HCT116 (cell line): ENCODE results near the gene KRT37. TPM values are rescaled to one million over a fixed set of nuclear protein-coding genes. Genes with fewer than 3 reads are reported as not detected.

Source experiments
- ATAC-seq: fragments of 200-7000 bp; cut with Tn5 transposase; 2 replicates; pipeline ENCODE4 v1.9.1; 2020; ENCODE audit warnings: mild to moderate bottlenecking, moderate library complexity
- BruUV-seq: library from RNA; stranded (reverse); fragments of 400-500 nt; replicated peaks from 2 replicates; lab custom pipeline; 2021; lab: Mats Ljungman, UMichigan
- CTCF ChIA-PET: fragments of 300-600 bp; sonication (Branson Sonifier 250); formaldehyde crosslinking; loops from one replicate; lab custom pipeline; 2021; ENCODE audit warnings: antibody characterized with exemption; lab: Charles Lee
- POLR2A ChIA-PET: fragments of 300-600, 350-600 bp; sonication (Branson Sonifier 250); formaldehyde crosslinking; loops from one replicate; lab custom pipeline; 2021; ENCODE audit warnings: antibody characterized with exemption; lab: Charles Lee
- RAD21 ChIA-PET, 2 experiments: fragments of 300-600 bp; sonication (Branson Sonifier 250); formaldehyde crosslinking; loops; one replicate each; lab custom pipeline; 2023; ENCODE audit warnings: low total read pairs in 2 of 2; ENCODE audit not compliant: uncharacterized antibody in 2 of 2, unreplicated experiment in 2 of 2, low non-redundant PET in 1 of 2; lab: Charles Lee
- DNase-seq: peaks from one replicate; pipeline ENCODE4 v3.0.0-alpha.2; 2010; ENCODE audit warnings: low read depth, low spot score
- H2AFZ ChIP-seq: fragments of 200-600 bp; shearing (Covaris generic), sonication (generic); 2 replicates; pipeline ENCODE4 v1.6.1; 2017; ENCODE audit warnings: low read depth, mixed run types, mixed read lengths, antibody characterized with exemption, low read length; ENCODE audit not compliant: poor library complexity, severe bottlenecking
- H3K27ac ChIP-seq: 2 replicates; pipeline ENCODE4 v1.5.1; 2012; ENCODE audit warnings: low read depth, low read length
- H3K27me3 ChIP-seq: fragments of 200-600 bp; sonication (generic); 2 replicates; pipeline ENCODE4 v1.6.1; 2016; ENCODE audit warnings: mixed run types, low read length, mixed read lengths; ENCODE audit not compliant: insufficient read depth
- H3K36me3 ChIP-seq, 2 experiments: fragments of 200-500 bp in 1 of 2; fragments of 200-600 bp in 1 of 2; sonication (Bioruptor generic) in 1 of 2; sonication (generic) in 1 of 2; 2 replicates each; pipeline versions ENCODE4 v1.5.1 to v1.6.1; 2014 to 2016; ENCODE audit warnings: low read length in 2 of 2, inconsistent platforms in 1 of 2, mixed read lengths in 1 of 2, mixed run types in 1 of 2; ENCODE audit not compliant: insufficient read depth in 2 of 2, control insufficient read depth in 1 of 2
- H3K4me1 ChIP-seq, 2 experiments: fragments of 200-600 bp in 1 of 2; sonication (generic) in 1 of 2; 2 replicates each; pipeline versions ENCODE4 v1.5.1 to v1.6.1; 2012 to 2017; ENCODE audit warnings: low read length in 2 of 2, inconsistent platforms in 1 of 2, mild to moderate bottlenecking in 1 of 2, mixed read lengths in 1 of 2, mixed run types in 1 of 2, moderate library complexity in 1 of 2; ENCODE audit not compliant: insufficient read depth in 2 of 2, control insufficient read depth in 1 of 2
- H3K4me2 ChIP-seq: fragments of 200-600 bp; sonication (generic); 2 replicates; pipeline ENCODE4 v1.6.1; 2017; ENCODE audit warnings: mixed run types, low read length, mixed read lengths
- H3K4me3 ChIP-seq, 2 experiments: fragments of 200-600 bp in 1 of 2; sonication (generic) in 1 of 2; replicated peaks in 1 of 2; 2 replicates each; pipeline ENCODE4 v1.5.1; 2011 to 2016; ENCODE audit warnings: low read length in 2 of 2, control low read depth in 1 of 2, low read depth in 1 of 2, mild to moderate bottlenecking in 1 of 2, mixed read lengths in 1 of 2, mixed run types in 1 of 2
- H3K79me2 ChIP-seq: fragments of 200-600 bp; sonication (generic); 2 replicates; pipeline ENCODE4 v1.6.1; 2017; ENCODE audit warnings: mild to moderate bottlenecking, mixed run types, low read length, moderate library complexity, mixed read lengths; ENCODE audit not compliant: insufficient read depth
- H3K9ac ChIP-seq: fragments of 200-600 bp; sonication (generic); 2 replicates; pipeline ENCODE4 v1.6.1; 2016; ENCODE audit warnings: low read length, mixed read lengths
- H3K9me2 ChIP-seq: fragments of 200-600 bp; sonication (generic), shearing (Covaris generic); 2 replicates; pipeline ENCODE4 v1.6.1; 2017; ENCODE audit warnings: mixed run types, mild to moderate bottlenecking, moderate library complexity; ENCODE audit not compliant: insufficient read depth
- H3K9me3 ChIP-seq, 2 experiments: fragments of 200-500 bp in 1 of 2; fragments of 200-600 bp in 1 of 2; sonication (Bioruptor generic) in 1 of 2; sonication (generic) in 1 of 2; 2 replicates each; pipeline ENCODE4 v1.6.1; 2014 to 2017; ENCODE audit warnings: low read length in 2 of 2, mixed read lengths in 2 of 2, inconsistent platforms in 1 of 2, low read depth in 1 of 2, mild to moderate bottlenecking in 1 of 2, mixed run types in 1 of 2, moderate library complexity in 1 of 2; ENCODE audit not compliant: control insufficient read depth in 1 of 2, insufficient read depth in 1 of 2
- H4K20me1 ChIP-seq: fragments of 200-600 bp; sonication (generic), shearing (Covaris generic); 2 replicates; pipeline ENCODE4 v1.6.1; 2017; ENCODE audit warnings: mixed run types, mild to moderate bottlenecking, moderate library complexity; ENCODE audit not compliant: insufficient read depth
- ATF3 ChIP-seq: IDR thresholded peaks from 2 replicates; pipeline ENCODE4 v1.6.1; 2012
- CBX3 ChIP-seq: IDR thresholded peaks from 2 replicates; pipeline ENCODE4 v1.6.1; 2012; ENCODE audit warnings: low read depth
- CTCF ChIP-seq, 3 experiments: fragments of 200-600 bp in 1 of 3; sonication (generic) in 1 of 3; IDR thresholded peaks in 2 of 3; conservative IDR thresholded peaks in 1 of 3; 2 replicates each; pipeline ENCODE4 v1.5.1; 2012 to 2017; ENCODE audit warnings: low read depth in 2 of 3, low read length in 2 of 3, antibody characterized with exemption in 1 of 3, borderline replicate concordance in 1 of 3, control low read depth in 1 of 3, mild to moderate bottlenecking in 1 of 3, mixed read lengths in 1 of 3, mixed run types in 1 of 3, moderate library complexity in 1 of 3; ENCODE audit not compliant: insufficient read depth in 1 of 3
- EZH2 ChIP-seq: fragments of 200-600 bp; sonication (generic); IDR thresholded peaks from 2 replicates; pipeline ENCODE4 v1.6.1; 2017; ENCODE audit warnings: antibody characterized with exemption, mixed run types
- FOSL1 ChIP-seq: IDR thresholded peaks from 2 replicates; pipeline ENCODE4 v1.6.1; 2012; ENCODE audit warnings: low read depth
- REST ChIP-seq: IDR thresholded peaks from 2 replicates; pipeline ENCODE4 v1.6.1; 2012; ENCODE audit warnings: low read depth
- SIN3A ChIP-seq: IDR thresholded peaks from 2 replicates; pipeline ENCODE4 v1.6.1; 2012; ENCODE audit warnings: low read depth
- intact Hi-C: fragments of 100-400 bp; cut with micrococcal nuclease; formaldehyde crosslinking; loops from 2 replicates; pipeline ENCODE4 v1.10.0; 2022
- total RNA-seq: library from RNA; stranded (reverse); gene quantifications from one replicate; pipeline ENCODE4 v1.2.1, GENCODE V29; 2021; ENCODE audit not compliant: unreplicated experiment

KRT37 gene
- total RNA-seq, 1 experiment from 2014 or later: not detected

- Histone ChIP-seq H3K79me2 (no peaks in the 10 kb centered on the region), H3K36me3 (no peaks in the 10 kb centered on the region), H3K9ac (peak overlapping the region; percentile 43; the same call in 1 of the 2 replicates), H3K4me3 (no peak overlapping the region), H3K27ac (no peak overlapping the region), H3K9me3 (peaks cover 3 to 7% of the 10 kb centered on the region in 2 experiments; a peak in 1 of 4 replicates), H3K27me3 (no peaks in the 10 kb centered on the region), H3K9me2 (no peaks in the 10 kb centered on the region), H4K20me1 (no peaks in the 10 kb centered on the region), H2AFZ (no peak overlapping the region), H3K4me1 (peaks cover 15 to 26% of the 10 kb centered on the region in 2 experiments), H3K4me2 (peak overlapping the region; percentile 70)
- intact Hi-C loops: no loop called here
- ChIA-PET POLR2A (no interaction called here), CTCF (no interaction called here), RAD21 (no interaction called here)
- ATAC-seq (no peak), DNase-seq (no peak)
- BruUV-seq: no TSS peak
- TF ChIP-seq ATF3: no peak
- TF ChIP-seq SIN3A: no peak
- no peak for TF ChIP-seq CTCF (IDR thresholded peaks at IDR 0.05 in 2 of 3, conservative IDR thresholded peaks at IDR 0.05 in 1 of 3; ENCODE audit: borderline replicate concordance in 1 of 3, insufficient read depth in 1 of 3, low read depth in 2 of 3, low read length in 2 of 3)
- no peak for TF ChIP-seq EZH2
- TF ChIP-seq REST: no peak
- no peak for TF ChIP-seq CBX3
- TF ChIP-seq FOSL1: no peak
These were observed 39.4 kb upstream of the KRT37 start for GRCh38 chr17:41463746-41464145.
